Uterus (tissue), 2 donors: Measurements from ENCODE around the gene LPCAT1.

Source experiments
- CTCF ChIP-seq, 4 experiments: fragments of 200-600 bp in 2 of 4; fragments of 450-650 bp in 2 of 4; sonication (generic) in 2 of 4; IDR thresholded peaks; one replicate each; pipeline ENCODE4 v1.5.1; 2016 to 2019; ENCODE audit warnings: antibody characterized with exemption in 4 of 4, mild to moderate bottlenecking in 2 of 4, moderate library complexity in 1 of 4
- POLR2A ChIP-seq, 2 donors: fragments of 450-650 bp; IDR thresholded peaks; one replicate each; pipeline ENCODE4 v1.6.1; 2016; ENCODE audit warnings: antibody characterized with exemption in 2 of 2, mild to moderate bottlenecking in 1 of 2, moderate library complexity in 1 of 2

GRCh38 chr5:1438871-1439270, 84.9 kb downstream of the LPCAT1 start:
- TF ChIP-seq POLR2A (IDR thresholded peaks at IDR 0.05) (no peak), CTCF (IDR thresholded peaks at IDR 0.05) (no peak)
